CD4-positive, CD25-positive, alpha-beta regulatory T cell (primary cell): ENCODE measurements around the gene PRTG. TPM values are rescaled to one million over a fixed set of nuclear protein-coding genes. Genes with fewer than 3 reads are reported as not detected.
"Not testable (repeated sequence)": the region's sequence is repeated elsewhere in the genome, so short reads cannot be mapped to it uniquely, and the experiment has no call there.

Experiments used
- ATAC-seq, 2 donors: fragments of 150-1000 bp; cut with Tn5 transposase; one replicate each; pipeline ENCODE4 v1.10.0; 2021; ENCODE audit warnings: low read depth in 2 of 2, moderate number of reproducible peaks in 2 of 2, moderate library complexity in 1 of 2
- DNase-seq, 3 donors: peaks; one replicate each; pipeline versions ENCODE4 v3.0.0 to v3.0.0-alpha.2; 2012 to 2022; ENCODE audit warnings: mixed read lengths in 1 of 3
- H3K27ac ChIP-seq: one replicate; pipeline ENCODE4 v1.7.0; 2013; ENCODE audit warnings: mild to moderate bottlenecking, low read length; ENCODE audit not compliant: insufficient read depth, poor library complexity, severe bottlenecking
- H3K27me3 ChIP-seq: one replicate; pipeline ENCODE4 v1.7.0; 2013; ENCODE audit warnings: low read length; ENCODE audit not compliant: control insufficient read depth, insufficient read depth
- H3K36me3 ChIP-seq: one replicate; pipeline ENCODE4 v1.7.0; 2013; ENCODE audit warnings: mild to moderate bottlenecking, low read length, moderate library complexity; ENCODE audit not compliant: control insufficient read depth, insufficient read depth
- H3K4me1 ChIP-seq: 2 replicates; pipeline ENCODE4 v1.7.0; 2013; ENCODE audit warnings: mild to moderate bottlenecking, low read length; ENCODE audit not compliant: insufficient read depth, control insufficient read depth, poor library complexity, severe bottlenecking
- H3K4me3 ChIP-seq: one replicate; pipeline ENCODE4 v1.7.0; 2013; ENCODE audit warnings: low read depth, mild to moderate bottlenecking, low read length, moderate library complexity
- H3K9me3 ChIP-seq, 2 experiments: 1 replicate in 1 of 2; 2 replicates in 1 of 2; pipeline ENCODE4 v1.7.0; 2013; ENCODE audit warnings: low read length in 2 of 2, mild to moderate bottlenecking in 1 of 2, moderate library complexity in 1 of 2; ENCODE audit not compliant: control insufficient read depth in 2 of 2
- H3K27ac Mint-ChIP-seq, 3 donors: one replicate each; pipeline ENCODE4 v1.8.0; 2020 to 2022; ENCODE audit warnings: mild to moderate bottlenecking in 3 of 3, mixed read lengths in 3 of 3, moderate library complexity in 2 of 3
- H3K27me3 Mint-ChIP-seq: one replicate; pipeline ENCODE4 v1.8.0; 2022; ENCODE audit warnings: mild to moderate bottlenecking, mixed read lengths
- H3K36me3 Mint-ChIP-seq: one replicate; pipeline ENCODE4 v1.8.0; 2020; ENCODE audit warnings: mixed read lengths
- H3K4me1 Mint-ChIP-seq, 4 donors: one replicate each; pipeline ENCODE4 v1.8.0; 2020 to 2022; ENCODE audit warnings: mixed read lengths in 4 of 4, mild to moderate bottlenecking in 1 of 4
- H3K4me3 Mint-ChIP-seq, 4 donors: one replicate each; pipeline ENCODE4 v1.8.0; 2020 to 2022; ENCODE audit warnings: mild to moderate bottlenecking in 4 of 4, mixed read lengths in 4 of 4, moderate library complexity in 3 of 4
- H3K9me3 Mint-ChIP-seq, 7 donors: one replicate each; pipeline ENCODE4 v1.8.0; 2020 to 2022; ENCODE audit warnings: mixed read lengths in 7 of 7, mild to moderate bottlenecking in 3 of 7, moderate library complexity in 2 of 7
- polyA plus RNA-seq, 4 donors: library from polyadenylated mRNA; unstranded; fragments of 300-500 nt; fragmentation: Illumina TruSeq; gene quantifications; one replicate each; pipeline ENCODE4 v1.2.3, GENCODE V29; 2021
- total RNA-seq: library from RNA; stranded (reverse); gene quantifications from one replicate; pipeline ENCODE4 v1.2.3, GENCODE V29; 2022

The PRTG gene
- total and polyA plus RNA-seq, 5 donors from 2014 or later: not detected

DNA sequence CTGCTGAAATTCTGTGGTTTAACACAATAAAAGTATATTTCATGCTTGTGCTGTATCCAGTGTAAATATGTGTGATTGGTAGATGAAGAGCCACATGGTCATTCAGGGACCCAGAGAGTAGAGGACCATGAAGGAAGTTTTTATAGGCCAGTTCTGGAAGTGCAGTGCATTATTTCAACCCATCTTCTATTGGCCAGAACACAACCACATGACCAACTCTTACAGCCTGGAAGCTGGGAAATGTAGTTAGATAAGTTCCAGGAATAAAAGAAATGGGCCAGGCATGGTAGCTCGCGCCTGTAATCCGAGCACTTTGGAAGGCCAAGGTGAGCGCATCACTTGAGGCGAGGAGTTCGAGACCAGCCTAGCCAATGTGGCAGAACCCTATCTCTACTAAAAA lies 21.4 kb upstream of the PRTG start:
- Histone ChIP-seq H3K4me1 (no peaks in the 10 kb centered on the region), H3K9me3 (no peaks in the 10 kb centered on the region), H3K4me3 (no peak overlapping the region), H3K27ac (no peak overlapping the region), H3K27me3 (no peaks in the 10 kb centered on the region), H3K36me3 (no peaks in the 10 kb centered on the region)
- Mint-ChIP-seq H3K27ac (no peak overlapping the region), H3K4me3 (no peak overlapping the region), H3K27me3 (peaks cover 10% of the 10 kb centered on the region), H3K36me3 (no peaks in the 10 kb centered on the region), H3K9me3 (peaks cover 0 to 2% (median 0%) of the 10 kb centered on the region in 7 donors), H3K4me1 (no peaks in the 10 kb centered on the region)
- ATAC-seq (no peak), DNase-seq (no peak)

DNA sequence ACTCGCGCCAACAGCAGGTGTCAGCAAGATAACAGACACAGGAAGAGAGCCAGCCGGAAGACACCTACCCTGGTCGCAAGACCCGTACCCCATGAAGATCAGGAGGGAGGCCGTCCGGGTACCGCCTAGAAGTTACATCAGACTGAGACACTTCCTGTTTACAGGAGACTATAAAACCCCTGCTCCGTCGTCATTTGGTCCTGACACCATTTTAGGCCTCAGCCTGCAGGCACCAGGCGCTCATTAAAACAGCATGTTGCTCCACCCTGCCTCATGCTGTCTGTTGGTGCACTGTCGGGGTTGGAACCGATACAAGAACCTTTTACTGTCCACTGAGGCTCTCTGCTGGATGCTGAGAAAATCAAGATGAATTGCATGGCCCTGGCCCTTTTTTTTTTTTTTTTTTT lies 15.6 kb upstream of the PRTG start:
- DNase-seq (no peak), ATAC-seq (no peak)
- Histone ChIP-seq H3K27me3 (no peaks in the 10 kb centered on the region), H3K36me3 (no peaks in the 10 kb centered on the region), H3K4me3 (no peak overlapping the region), H3K4me1 (no peaks in the 10 kb centered on the region), H3K27ac (no peak overlapping the region), H3K9me3 (no peaks in the 10 kb centered on the region)
- peaks cover 14% of the 10 kb centered on the region for H3K27me3 Mint-ChIP-seq
- no peak overlapping the region for H3K4me3 Mint-ChIP-seq
- H3K36me3 Mint-ChIP-seq: no peaks in the 10 kb centered on the region
- no peak overlapping the region for H3K27ac Mint-ChIP-seq
- H3K4me1 Mint-ChIP-seq: no peaks in the 10 kb centered on the region
- peaks cover 0 to 2% (median 0%) of the 10 kb centered on the region in 7 donors for H3K9me3 Mint-ChIP-seq

DNA sequence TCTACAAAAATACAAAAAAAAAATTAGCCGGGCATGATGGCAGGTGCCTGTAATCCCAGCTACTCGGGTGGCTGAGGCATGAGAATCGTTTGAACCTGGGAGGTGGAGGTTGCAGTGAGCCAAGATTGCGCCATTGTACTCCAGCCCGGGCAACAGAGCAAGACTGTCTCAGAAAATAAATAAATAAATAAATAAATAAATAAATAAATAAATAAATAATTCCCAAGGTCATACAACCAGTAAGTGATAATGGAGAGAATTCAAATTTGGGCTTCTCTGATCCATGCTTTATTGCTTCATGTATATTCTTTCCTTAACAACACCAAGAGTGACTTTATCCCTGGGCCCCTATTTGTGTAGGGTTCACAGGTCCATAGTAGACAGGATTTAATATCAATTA lies 10.5 kb upstream of the PRTG start:
- not testable (repeated sequence) for H3K4me1 Mint-ChIP-seq, H3K4me3 Mint-ChIP-seq, H3K36me3 ChIP-seq, H3K9me3 Mint-ChIP-seq, H3K36me3 Mint-ChIP-seq, H3K27ac Mint-ChIP-seq, H3K27ac ChIP-seq, ATAC-seq, H3K9me3 ChIP-seq, DNase-seq, H3K4me1 ChIP-seq, H3K27me3 ChIP-seq, H3K4me3 ChIP-seq
- peaks cover 27% of the 10 kb centered on the region for H3K27me3 Mint-ChIP-seq

DNA sequence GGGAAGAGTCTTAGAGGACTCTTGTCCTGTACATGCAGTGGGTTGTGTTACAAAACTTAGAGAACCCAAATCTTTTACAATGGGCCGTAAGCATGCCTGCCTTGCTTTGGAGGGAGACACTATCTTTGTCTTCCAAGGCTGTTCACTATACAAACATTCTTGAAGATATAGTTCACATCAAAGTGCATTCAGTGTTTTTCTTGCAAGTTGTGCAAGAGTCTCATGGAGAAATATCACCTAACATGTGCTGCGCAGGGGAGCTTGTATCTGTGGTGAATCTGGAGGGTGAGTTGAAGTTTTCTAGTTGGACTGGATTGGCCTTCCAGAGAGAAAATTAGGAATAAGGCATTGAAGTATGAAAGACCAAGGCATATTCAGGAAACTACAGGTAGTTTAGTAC lies 7.8 kb upstream of the PRTG start:
- Mint-ChIP-seq H3K4me1 (no peaks in the 10 kb centered on the region), H3K9me3 (peaks cover 0 to 2% (median 0%) of the 10 kb centered on the region in 7 donors), H3K27me3 (peaks cover 23% of the 10 kb centered on the region), H3K27ac (no peak overlapping the region), H3K4me3 (no peak overlapping the region), H3K36me3 (no peaks in the 10 kb centered on the region)
- Histone ChIP-seq H3K4me3 (no peak overlapping the region), H3K27me3 (no peaks in the 10 kb centered on the region), H3K27ac (no peak overlapping the region), H3K9me3 (no peaks in the 10 kb centered on the region), H3K4me1 (no peaks in the 10 kb centered on the region), H3K36me3 (no peaks in the 10 kb centered on the region)
- DNase-seq (no peak), ATAC-seq (no peak)

DNA sequence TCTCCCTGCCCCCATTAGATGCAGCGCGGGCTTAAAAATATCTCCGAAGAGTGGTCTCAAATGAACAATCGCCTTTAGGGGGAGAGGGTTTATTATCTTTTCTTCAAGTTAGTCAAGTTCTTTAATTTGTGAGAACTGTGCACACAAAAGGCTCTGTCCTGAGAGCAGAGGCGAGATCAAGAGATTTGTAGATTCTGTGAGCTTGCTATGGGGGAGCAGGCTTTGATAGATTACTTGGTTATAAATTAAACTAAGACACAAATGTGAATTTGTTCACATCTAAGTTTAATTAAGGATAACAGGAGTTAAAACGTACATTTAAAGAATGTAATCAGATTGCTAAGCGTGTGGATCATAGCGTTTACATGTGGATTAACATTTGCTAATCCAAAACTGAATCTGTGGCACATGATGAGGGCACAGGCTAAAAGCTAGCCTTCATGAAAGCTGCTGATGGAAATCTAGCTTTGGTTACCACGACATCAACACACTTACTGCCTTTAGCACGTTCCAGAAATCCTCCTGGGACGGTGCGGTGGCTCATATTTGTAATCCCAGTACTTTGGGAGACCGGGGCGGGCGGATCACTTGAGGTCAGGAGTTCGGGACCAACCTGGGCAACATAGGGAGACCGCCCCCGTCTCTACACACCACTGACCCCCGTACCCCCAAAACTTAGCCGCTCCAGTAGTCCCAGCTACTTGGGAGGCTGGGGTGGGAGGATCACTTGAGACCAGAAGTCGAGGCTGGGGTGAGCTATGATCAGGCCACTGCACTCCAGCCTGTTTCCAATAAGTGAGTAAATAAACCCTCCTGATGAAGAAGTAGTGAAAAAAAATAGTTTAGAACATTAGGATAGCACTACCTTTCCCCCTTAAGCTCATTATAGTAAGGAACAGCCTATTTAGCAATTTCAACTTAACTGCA lies 1.0 kb upstream of the PRTG start:
- H3K4me1 Mint-ChIP-seq: peaks cover 0 to 4% (median 0%) of the 10 kb centered on the region in 4 donors
- Histone ChIP-seq H3K36me3 (no peaks in the 10 kb centered on the region), H3K4me1 (peaks cover 21% of the 10 kb centered on the region), H3K27me3 (peaks cover 39% of the 10 kb centered on the region), H3K4me3 (no peak overlapping the region), H3K27ac (no peak overlapping the region), H3K9me3 (no peaks in the 10 kb centered on the region)
- peaks cover 0 to 2% (median 0%) of the 10 kb centered on the region in 7 donors for H3K9me3 Mint-ChIP-seq
- peaks cover 38% of the 10 kb centered on the region for H3K27me3 Mint-ChIP-seq
- no peaks in the 10 kb centered on the region for H3K36me3 Mint-ChIP-seq
- no peak for DNase-seq
- no peak overlapping the region for H3K27ac Mint-ChIP-seq
- ATAC-seq: no peak
- peak overlapping the region; percentile 62 to 74 (median 72) for H3K4me3 Mint-ChIP-seq

DNA sequence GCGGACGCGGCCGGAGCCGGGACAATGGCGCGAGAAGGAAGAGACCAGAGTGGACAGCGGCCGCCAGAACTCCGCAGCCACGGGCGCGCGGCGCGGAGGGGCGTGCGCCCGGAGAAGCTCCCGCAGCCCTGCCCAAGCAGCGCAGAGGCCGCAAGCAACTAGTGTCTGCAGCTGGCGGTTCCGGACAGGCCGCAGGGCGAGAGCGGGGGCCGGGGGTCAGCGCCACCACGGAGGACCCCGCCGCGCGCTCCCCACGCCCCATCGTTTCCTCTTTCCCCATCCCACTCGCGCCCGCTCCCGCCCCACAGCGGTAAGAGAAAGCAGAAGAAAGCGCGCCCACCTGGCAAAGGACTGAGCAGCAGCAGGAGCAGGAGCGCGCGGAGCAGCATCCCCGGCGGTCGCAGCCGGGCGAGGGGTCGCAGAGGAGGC lies 440 bp downstream of the PRTG start:
- Mint-ChIP-seq H3K27ac (no peak overlapping the region), H3K4me3 (peak overlapping the region in 2 of 4 donors; percentile 61 to 68), H3K9me3 (peaks cover 0 to 4% (median 0%) of the 10 kb centered on the region in 7 donors), H3K4me1 (peaks cover 0 to 4% (median 0%) of the 10 kb centered on the region in 4 donors), H3K36me3 (no peaks in the 10 kb centered on the region), H3K27me3 (peaks cover 37% of the 10 kb centered on the region)
- no peak overlapping the region for H3K27ac ChIP-seq
- peaks cover 45% of the 10 kb centered on the region for H3K27me3 ChIP-seq
- no peaks in the 10 kb centered on the region for H3K9me3 ChIP-seq
- H3K4me1 ChIP-seq: peaks cover 21% of the 10 kb centered on the region
- ATAC-seq (no peak), DNase-seq (peak in 1 of 3 donors; percentile 15)
- no peak overlapping the region for H3K4me3 ChIP-seq
- no peaks in the 10 kb centered on the region for H3K36me3 ChIP-seq

DNA sequence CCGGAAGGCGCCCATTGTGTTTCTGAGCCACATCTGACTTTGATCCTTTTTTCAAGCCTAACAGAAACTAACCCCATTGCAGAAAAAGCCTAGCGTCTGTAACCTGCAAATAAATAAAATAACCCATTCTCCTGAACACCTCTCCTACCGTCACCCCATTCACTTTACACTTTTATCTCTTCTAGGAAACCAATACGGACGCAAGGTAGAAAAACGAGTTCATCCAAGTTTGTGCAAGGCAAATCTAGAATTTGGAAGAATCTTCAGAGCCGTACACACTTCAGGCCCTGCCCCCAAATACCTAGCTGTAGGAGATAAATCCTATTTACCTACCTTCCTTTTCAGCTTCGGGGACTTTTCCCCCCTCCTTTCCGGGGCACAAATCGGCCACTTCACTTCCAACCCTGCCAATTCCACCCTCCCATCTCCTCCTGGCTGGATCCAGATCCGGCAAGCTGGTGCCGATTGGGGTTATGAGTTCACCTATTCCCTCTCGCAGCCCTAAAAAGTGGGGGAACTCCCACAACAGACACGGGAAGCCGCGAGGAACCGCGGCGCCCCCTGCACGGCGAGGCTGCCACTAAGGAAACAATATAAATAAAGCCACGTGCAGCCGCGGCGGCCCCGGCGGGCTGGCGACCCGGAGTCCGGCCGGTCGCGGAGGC lies 987 bp downstream of the PRTG start:
- Mint-ChIP-seq H3K9me3 (peaks cover 0 to 4% (median 0%) of the 10 kb centered on the region in 7 donors), H3K27me3 (peaks cover 43% of the 10 kb centered on the region), H3K36me3 (no peaks in the 10 kb centered on the region), H3K4me1 (peaks cover 0 to 4% (median 0%) of the 10 kb centered on the region in 4 donors), H3K4me3 (no peak overlapping the region), H3K27ac (no peak overlapping the region)
- Histone ChIP-seq H3K9me3 (no peaks in the 10 kb centered on the region), H3K27me3 (peaks cover 45% of the 10 kb centered on the region), H3K4me3 (peak overlapping the region; percentile 62), H3K36me3 (no peaks in the 10 kb centered on the region), H3K4me1 (peaks cover 21% of the 10 kb centered on the region), H3K27ac (no peak overlapping the region)
- no peak for ATAC-seq
- DNase-seq: peak in 1 of 3 donors; percentile 25
